CD1c-positive myeloid dendritic cell (primary cell): ENCODE data around the gene DOCK3.
A peak's percentile ranks its signal among the peaks of the same experiment; 100 is the strongest.
"Not testable (repeated sequence)": the region's sequence is repeated elsewhere in the genome, so short reads cannot be mapped to it uniquely, and the experiment has no call there.

ENCODE experiments used
- DNase-seq: peaks from one replicate; pipeline ENCODE4 v3.0.0-alpha.2; 2016; ENCODE audit errors: extremely low spot score

DOCK3 gene

DNA sequence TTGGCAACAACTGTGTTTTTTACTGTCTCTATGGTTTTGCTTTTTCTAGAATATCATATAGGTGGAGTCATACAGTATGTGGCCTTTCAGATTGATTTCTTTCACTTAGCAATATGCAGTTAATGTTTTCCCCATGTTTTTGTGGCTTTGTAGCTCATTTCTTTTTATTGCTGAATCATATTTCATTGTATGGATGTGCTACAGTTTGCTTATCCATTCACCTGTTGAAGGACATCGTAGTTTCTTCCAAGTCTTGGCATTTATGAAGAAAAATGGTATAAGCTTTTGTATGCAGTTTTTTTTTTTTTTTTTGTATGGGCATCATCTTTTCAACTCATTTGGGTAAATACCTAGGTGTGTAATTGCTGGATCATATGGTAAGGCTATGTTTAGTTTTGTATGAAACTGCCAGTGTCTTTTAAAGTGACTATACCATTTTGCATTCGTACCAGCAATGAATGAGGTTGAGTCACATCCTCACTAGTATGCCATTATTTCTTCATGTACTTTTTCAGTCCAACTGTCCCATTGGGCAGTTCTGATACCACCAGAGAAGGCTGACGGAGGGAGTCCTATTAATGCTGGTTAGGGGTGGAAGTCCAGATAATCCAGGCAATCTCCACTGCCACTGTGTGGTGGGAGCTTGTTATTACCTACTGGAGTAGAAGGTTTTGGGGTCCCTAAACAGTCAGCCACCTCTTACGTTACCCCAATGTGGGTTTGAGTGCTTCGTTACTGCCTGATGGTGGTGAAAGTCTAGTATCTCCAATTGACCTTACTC, 210.5 kb downstream of the DOCK3 start:
- DNase-seq = no peak

DNA sequence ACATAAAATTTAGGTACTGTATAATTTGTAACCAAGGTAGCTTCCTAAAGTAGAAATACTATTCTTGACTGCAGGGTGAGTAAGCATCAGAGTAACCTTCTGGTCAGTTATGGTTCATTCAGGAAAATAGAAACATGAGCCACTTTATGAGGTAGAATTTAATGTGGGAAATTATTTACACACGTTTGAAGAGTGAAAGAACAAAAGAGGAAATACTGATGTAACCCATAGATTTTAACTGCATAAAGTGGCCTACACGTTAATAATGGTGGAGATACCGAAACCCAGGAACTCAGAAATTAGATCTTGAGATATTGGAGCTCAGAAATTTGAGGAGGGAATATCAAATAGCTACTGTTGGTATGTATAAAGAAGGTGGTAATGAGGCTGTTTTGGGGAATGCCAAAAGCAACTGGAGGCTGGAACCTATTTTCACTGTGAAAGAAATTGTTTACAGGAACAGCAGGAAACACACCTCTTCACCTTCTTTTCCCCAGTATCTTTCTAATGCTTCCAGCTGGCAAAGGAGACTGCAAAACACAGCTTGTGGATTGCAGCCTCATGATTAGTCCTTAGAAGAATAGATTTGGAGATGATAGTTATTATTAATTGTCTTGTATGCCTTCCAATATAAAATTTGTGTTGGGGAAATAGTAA, 216.1 kb downstream of the DOCK3 start:
- DNase-seq = no peak

DNA sequence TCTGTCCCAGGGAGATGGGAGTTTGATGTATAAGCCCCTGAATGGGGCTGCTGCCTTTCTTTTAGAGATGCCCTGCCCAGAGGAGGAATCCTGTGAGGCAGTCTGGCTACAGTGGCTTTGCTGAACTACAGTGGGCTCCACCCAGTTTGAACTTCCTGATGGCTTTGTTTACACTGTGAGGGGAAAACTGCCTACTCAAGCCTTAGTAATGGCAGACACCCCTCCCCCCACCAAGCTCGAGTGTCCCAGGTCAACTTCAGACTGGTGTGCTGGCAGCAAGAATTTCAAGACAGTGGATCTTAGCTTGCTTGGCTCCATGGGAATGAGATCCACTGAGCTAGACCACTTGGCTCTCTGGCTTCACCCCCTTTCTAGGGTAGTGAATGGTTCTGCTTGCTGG, 226.4 kb downstream of the DOCK3 start:
- not testable (repeated sequence) for DNase-seq

GRCh38 chr3:50912746-50913145, 238.0 kb downstream of the DOCK3 start:
- DNase-seq = no peak

DNA sequence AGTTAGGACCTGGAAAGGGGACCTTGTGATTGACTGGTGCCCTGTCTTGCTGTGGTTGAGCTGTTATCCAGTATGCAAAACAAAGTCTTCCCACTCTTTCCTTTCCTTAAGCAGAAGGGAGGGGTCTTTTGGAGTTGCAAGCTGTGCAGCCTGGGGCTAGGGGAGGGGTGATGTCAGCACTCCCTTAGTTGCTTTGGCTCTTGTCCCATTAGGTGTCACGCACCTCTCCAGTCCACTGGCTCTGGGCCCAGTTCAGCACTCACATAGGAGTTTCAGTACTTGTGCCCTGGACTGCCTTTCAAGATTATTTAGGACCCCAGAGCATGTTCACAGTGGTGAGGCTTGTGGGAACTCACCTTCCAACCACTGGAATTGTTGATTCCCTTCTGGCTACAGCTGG, 238.5 kb downstream of the DOCK3 start:
- no peak for DNase-seq

DNA sequence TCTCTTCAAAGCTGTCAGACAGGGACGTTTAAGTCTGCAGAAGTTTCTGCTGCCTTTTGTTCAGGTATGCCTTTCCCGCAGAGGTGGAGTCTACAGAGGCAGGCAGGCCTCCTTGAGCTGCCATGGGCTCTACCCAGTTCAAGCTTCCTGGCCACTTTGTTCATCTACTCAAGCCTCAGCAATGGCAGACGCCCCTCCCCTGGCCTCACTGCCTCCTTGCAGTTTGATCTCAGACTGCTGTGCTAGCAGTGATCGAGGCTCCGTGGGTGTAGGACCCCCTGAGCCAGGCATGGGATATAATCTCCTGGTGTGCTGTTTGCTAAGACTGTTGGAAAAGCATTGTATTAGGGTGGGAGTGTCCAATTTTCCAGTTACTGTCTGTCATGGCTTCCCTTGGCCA, 247.3 kb downstream of the DOCK3 start:
- not testable (repeated sequence) for DNase-seq

DNA sequence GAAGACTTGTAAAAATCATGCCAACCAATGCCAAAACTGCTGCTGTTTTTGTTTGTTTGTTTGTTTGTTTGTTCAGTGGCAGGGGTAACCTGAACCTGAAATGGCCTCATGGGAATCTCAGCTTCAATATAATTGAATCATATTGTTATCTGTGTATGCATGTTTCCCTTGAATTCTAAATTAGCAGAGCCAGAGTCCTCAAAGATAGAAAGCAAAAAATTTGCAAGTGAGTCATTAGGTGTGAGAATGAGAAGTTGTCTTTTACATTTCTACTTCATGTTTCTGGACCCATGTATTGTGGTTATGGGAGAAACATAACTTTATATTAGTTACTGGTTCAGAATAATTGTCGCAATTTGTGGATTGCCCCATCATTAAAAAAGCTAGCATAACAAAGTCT, 249.2 kb downstream of the DOCK3 start:
- DNase-seq = no peak

- no peak for DNase-seq
These were observed 249.9 kb downstream of the DOCK3 start for GRCh38 chr3:50924638-50925037.

DNA sequence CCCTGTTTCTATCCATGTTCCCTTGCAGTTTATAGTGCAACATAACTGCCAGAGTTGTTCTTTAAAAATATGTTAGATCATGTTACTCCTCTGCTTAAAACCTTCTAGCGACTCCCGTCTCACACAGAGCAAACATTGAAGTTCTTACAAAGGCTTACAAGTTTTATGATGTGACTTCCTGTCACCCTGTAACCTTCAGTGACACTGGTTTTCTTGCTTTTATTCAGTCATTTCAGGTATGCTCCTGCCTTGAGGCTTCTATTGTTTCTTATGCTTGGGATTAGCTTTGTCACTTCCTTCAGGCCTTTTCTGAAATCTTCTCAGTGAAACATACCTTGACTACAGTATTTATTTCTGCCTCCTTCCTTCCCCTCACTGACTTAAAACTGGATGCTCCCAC, 252.1 kb downstream of the DOCK3 start:
- DNase-seq = no peak

- DNase-seq = no peak
These were observed 255.9 kb downstream of the DOCK3 start for GRCh38 chr3:50930371-50931208.

- DNase-seq = not testable (repeated sequence)
These were observed 258.2 kb downstream of the DOCK3 start for GRCh38 chr3:50932918-50933317.

GRCh38 chr3:50936389-50936788, 261.7 kb downstream of the DOCK3 start:
- no peak for DNase-seq

GRCh38 chr3:50947419-50947818, 272.7 kb downstream of the DOCK3 start:
- DNase-seq = no peak

DNA sequence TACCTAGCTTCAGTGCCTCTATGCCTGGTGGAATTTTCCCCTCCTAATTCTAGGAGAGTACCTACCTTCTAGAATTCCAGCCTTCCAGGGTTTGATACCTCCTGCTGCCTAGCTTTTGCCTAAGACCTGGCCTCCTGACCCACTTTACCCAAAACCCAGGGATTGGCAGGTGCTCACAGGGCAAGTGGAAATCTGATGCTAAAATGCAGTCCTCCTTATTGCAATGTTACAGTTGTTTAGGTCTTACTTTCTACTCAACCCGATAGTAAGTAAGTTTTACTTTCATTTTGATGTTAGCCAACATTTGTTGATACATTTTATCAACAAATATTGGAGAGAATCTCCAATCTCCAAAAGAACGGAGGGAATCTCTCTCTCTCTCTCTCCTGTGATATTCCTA, 275.9 kb downstream of the DOCK3 start:
- no peak for DNase-seq

DNA sequence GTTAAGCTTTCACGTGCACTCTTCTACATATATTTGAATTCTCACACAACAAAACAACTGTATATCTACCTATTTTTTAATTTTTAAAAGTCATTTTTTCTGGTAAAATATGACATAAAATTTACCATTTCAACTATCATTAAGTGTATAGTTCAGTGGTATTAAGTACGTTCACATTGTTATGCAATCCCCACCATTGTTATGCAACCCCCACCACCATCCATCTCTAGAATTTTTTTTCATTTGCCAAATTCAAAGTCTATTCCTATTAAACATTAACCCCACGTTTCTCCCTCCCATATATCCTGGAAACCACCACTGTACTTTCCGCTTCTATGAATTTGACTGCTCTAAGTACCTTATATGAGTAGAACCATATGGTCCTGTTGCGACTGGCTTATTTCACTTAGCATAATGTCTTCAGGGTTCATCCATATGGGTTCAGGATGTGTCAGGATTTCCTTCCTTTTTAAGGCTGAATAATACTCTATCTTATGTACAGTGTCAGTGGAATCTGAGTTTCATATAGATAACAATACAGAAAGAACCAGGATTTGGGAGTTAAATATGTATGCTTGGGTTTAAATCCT, 279.2 kb downstream of the DOCK3 start:
- DNase-seq = no peak

- peak; percentile 8 for DNase-seq
These were observed 286.7 kb downstream of the DOCK3 start for GRCh38 chr3:50961386-50961785.

GRCh38 chr3:50971487-50971924, 296.8 kb downstream of the DOCK3 start:
- peak; percentile 65 for DNase-seq

GRCh38 chr3:50972029-50972428, 297.3 kb downstream of the DOCK3 start:
- no peak for DNase-seq

- not testable (repeated sequence) for DNase-seq
These were observed 303.9 kb downstream of the DOCK3 start for GRCh38 chr3:50978586-50978985.

DNA sequence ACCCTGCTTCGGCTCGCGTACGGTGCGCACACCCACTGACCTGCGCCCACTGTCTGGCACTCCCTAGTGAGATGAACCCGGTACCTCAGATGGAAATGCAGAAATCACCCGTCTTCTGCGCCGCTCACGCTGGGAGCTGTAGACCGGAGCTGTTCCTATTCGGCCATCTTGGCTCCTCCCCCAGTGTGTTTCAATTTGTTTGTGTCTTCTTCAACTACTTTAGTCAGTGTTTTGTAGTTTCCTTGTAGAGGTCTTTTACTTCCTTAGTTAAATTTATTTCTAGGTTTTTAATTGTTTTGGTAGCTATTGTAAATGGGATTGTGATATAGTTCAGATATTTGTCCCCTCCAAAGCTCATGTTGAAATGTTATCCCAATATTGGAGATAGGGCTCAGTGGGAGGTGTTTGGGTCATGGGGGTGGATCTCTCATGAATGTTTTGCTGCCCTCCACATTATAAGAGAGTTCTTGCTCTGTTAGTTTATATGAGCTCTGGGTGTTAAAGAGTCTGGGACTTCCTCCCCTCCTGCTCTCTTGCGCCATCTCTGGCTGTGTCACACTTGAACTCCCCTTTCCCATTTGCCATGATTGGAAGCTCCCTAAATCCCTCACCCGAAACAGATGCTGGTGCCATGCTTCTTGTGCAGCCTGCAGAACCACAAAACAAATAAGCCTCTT, 304.4 kb downstream of the DOCK3 start:
- no peak for DNase-seq

- DNase-seq = no peak
These were observed 308.0 kb downstream of the DOCK3 start for GRCh38 chr3:50982540-50983325.
